ENCODE results near the gene NOL12. TPM values are rescaled to one million over a fixed set of nuclear protein-coding genes. Genes with fewer than 3 reads are reported as not detected.
"Not testable (repeated sequence)": the region's sequence is repeated elsewhere in the genome, so short reads cannot be mapped to it uniquely, and the experiment has no call there.

Gene NOL12
- total RNA-seq, 1 experiment from 2014 or later, result 32.7 TPM

DNA sequence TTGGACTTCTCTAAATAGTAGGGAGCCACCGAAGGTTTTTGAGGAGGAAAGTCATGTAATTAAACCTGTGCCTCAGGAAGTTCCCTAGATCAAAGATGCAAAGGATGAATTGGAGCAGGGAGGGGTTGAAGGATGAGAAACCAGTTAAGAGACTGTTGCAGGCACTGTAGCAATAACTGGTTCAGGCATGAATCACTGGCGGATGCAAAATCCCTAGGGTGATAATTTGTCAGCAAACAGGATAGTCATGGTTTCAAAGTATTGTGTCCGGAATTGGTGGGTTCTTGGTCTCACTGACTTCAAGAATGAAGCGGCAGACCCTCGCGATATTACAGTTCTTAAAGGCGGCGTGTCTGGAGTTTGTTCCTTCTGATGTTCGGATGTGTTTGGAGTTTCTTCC lies 30.6 kb downstream of the NOL12 start:
- in situ Hi-C loops (cut with HindIII; ENCODE audit: low pct_unique_long_range_greater_than_20kb, low sequenced_read_pairs), result no loop called here
- H3K27ac ChIP-seq (ENCODE audit: low read length), result no peak overlapping the region
- no peak overlapping the region for H3K4me3 ChIP-seq (ENCODE audit: low read depth in 2 of 2, low read length in 2 of 2)
- CTCF ChIA-PET, result no interaction called here
- TF ChIP-seq, protein P1, sequence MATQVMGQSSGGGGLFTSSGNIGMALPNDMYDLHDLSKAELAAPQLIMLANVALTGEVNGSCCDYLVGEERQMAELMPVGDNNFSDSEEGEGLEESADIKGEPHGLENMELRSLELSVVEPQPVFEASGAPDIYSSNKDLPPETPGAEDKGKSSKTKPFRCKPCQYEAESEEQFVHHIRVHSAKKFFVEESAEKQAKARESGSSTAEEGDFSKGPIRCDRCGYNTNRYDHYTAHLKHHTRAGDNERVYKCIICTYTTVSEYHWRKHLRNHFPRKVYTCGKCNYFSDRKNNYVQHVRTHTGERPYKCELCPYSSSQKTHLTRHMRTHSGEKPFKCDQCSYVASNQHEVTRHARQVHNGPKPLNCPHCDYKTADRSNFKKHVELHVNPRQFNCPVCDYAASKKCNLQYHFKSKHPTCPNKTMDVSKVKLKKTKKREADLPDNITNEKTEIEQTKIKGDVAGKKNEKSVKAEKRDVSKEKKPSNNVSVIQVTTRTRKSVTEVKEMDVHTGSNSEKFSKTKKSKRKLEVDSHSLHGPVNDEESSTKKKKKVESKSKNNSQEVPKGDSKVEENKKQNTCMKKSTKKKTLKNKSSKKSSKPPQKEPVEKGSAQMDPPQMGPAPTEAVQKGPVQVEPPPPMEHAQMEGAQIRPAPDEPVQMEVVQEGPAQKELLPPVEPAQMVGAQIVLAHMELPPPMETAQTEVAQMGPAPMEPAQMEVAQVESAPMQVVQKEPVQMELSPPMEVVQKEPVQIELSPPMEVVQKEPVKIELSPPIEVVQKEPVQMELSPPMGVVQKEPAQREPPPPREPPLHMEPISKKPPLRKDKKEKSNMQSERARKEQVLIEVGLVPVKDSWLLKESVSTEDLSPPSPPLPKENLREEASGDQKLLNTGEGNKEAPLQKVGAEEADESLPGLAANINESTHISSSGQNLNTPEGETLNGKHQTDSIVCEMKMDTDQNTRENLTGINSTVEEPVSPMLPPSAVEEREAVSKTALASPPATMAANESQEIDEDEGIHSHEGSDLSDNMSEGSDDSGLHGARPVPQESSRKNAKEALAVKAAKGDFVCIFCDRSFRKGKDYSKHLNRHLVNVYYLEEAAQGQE (IDR thresholded peaks at IDR 0.05; ENCODE audit: insufficient read depth in 1 of 2, low read depth in 2 of 2, low read length in 1 of 2), result no peak
- no peak for TF ChIP-seq SIN3A (IDR thresholded peaks at IDR 0.05; ENCODE audit: borderline replicate concordance, insufficient read depth, low read depth, low read length)
- no peak for TF ChIP-seq TCF7L2 (IDR thresholded peaks at IDR 0.05; ENCODE audit: low read depth, low read length)
- TF ChIP-seq, protein P2, sequence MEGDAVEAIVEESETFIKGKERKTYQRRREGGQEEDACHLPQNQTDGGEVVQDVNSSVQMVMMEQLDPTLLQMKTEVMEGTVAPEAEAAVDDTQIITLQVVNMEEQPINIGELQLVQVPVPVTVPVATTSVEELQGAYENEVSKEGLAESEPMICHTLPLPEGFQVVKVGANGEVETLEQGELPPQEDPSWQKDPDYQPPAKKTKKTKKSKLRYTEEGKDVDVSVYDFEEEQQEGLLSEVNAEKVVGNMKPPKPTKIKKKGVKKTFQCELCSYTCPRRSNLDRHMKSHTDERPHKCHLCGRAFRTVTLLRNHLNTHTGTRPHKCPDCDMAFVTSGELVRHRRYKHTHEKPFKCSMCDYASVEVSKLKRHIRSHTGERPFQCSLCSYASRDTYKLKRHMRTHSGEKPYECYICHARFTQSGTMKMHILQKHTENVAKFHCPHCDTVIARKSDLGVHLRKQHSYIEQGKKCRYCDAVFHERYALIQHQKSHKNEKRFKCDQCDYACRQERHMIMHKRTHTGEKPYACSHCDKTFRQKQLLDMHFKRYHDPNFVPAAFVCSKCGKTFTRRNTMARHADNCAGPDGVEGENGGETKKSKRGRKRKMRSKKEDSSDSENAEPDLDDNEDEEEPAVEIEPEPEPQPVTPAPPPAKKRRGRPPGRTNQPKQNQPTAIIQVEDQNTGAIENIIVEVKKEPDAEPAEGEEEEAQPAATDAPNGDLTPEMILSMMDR (IDR thresholded peaks at IDR 0.05), result no peak
- TF ChIP-seq POLR2AphosphoS5 (IDR thresholded peaks at IDR 0.05; ENCODE audit: low read depth, low read length), result no peak
- H3K4me1 ChIP-seq (ENCODE audit: control insufficient read depth, insufficient read depth, low read length), result no peaks in the 10 kb centered on the region
- H3K27me3 ChIP-seq (ENCODE audit: control insufficient read depth, insufficient read depth, low read length), result no peaks in the 10 kb centered on the region
- POLR2A ChIA-PET, result no interaction called here
- no peak for DNase-seq (ENCODE audit: low read depth, low spot score)
- no TSS peak for BruUV-seq (replicated peaks)
- no peaks in the 10 kb centered on the region for H3K9me3 ChIP-seq (ENCODE audit: control insufficient read depth, insufficient read depth, low read depth, low read length)
- no peak for ATAC-seq
- H3K36me3 ChIP-seq (ENCODE audit: control insufficient read depth, insufficient read depth, low read length), result no peaks in the 10 kb centered on the region
- intact Hi-C loops (cut with micrococcal nuclease; ENCODE audit: unreplicated experiment), result no loop called here

DNA sequence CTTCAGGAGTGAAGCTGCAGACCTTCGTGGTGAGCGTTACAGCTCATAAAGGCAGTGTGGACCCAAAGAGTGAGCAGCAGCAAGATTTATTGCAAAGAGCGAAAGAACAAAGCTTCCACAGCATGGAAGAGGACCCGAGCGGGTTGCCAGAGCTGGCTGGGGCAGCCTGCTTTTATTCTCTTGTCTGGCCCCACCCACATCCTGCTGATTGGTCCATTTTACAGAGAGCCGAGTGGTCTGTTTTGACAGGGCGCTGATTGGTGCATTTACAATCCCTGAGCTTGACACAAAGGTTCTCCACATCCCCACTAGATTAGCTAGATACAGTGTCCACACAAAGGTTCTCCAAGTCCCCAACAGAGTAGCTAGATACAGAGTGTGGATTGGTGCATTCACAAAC lies 31.1 kb downstream of the NOL12 start:
- BruUV-seq (replicated peaks); in situ Hi-C loops (cut with HindIII; ENCODE audit: low pct_unique_long_range_greater_than_20kb, low sequenced_read_pairs): not testable (repeated sequence)

DNA sequence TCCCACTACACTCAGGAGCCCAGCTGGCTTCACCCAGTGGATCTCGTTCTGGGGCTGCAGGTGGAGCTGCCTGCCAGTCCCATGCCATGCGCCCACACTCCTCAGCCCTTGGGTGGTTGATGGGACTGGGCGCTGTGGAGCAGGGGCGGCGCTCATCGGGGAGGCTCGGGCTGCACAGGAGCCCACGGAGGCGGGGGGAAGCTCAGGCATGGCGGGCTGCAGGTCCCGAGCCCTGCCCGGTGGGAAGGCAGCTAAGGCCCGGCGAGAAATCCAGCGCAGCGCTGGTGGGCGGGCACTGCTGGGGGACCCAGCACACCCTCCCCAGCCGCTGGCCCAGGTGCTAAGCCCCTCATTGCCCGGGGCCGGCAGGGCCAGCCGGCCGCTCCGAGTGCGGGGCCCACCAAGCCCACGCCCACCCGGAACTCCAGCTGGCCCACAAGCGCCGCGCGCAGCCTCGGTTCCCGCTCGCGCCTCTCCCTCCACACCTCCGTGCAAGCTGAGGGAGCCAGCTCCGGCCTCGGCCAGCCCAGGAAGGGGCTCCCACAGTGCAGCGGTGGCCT lies 31.7 kb downstream of the NOL12 start:
- H3K9me3 ChIP-seq (ENCODE audit: control insufficient read depth, insufficient read depth, low read depth, low read length); CTCF ChIA-PET; H3K36me3 ChIP-seq (ENCODE audit: control insufficient read depth, insufficient read depth, low read length); intact Hi-C loops (cut with micrococcal nuclease; ENCODE audit: unreplicated experiment); BruUV-seq (replicated peaks); H3K27ac ChIP-seq (ENCODE audit: low read length); H3K27me3 ChIP-seq (ENCODE audit: control insufficient read depth, insufficient read depth, low read length); H3K4me1 ChIP-seq (ENCODE audit: control insufficient read depth, insufficient read depth, low read length); DNase-seq (ENCODE audit: low read depth, low spot score); ATAC-seq; in situ Hi-C loops (cut with HindIII; ENCODE audit: low pct_unique_long_range_greater_than_20kb, low sequenced_read_pairs); H3K4me3 ChIP-seq (ENCODE audit: low read depth in 2 of 2, low read length in 2 of 2); POLR2A ChIA-PET: not testable (repeated sequence)

More for the DNA sequence above, 31.1 kb downstream of the NOL12 start:
- DNase-seq (ENCODE audit: low read depth, low spot score); CTCF ChIA-PET; ATAC-seq; H3K27me3 ChIP-seq (ENCODE audit: control insufficient read depth, insufficient read depth, low read length); H3K4me3 ChIP-seq (ENCODE audit: low read depth in 2 of 2, low read length in 2 of 2); H3K4me1 ChIP-seq (ENCODE audit: control insufficient read depth, insufficient read depth, low read length); H3K36me3 ChIP-seq (ENCODE audit: control insufficient read depth, insufficient read depth, low read length); intact Hi-C loops (cut with micrococcal nuclease; ENCODE audit: unreplicated experiment); POLR2A ChIA-PET; H3K27ac ChIP-seq (ENCODE audit: low read length); H3K9me3 ChIP-seq (ENCODE audit: control insufficient read depth, insufficient read depth, low read depth, low read length): not testable (repeated sequence)

Data from Panc1 (cell line).